IPS-15b (cell line): Measurements from ENCODE around the gene AGBL4.
"Not testable (repeated sequence)": the region's sequence is repeated elsewhere in the genome, so short reads cannot be mapped to it uniquely, and the experiment has no call there.

Source experiments
- H3K27me3 ChIP-seq: one replicate; pipeline ENCODE4 v1.6.1; 2013; ENCODE audit warnings: low read length; ENCODE audit not compliant: control insufficient read depth, insufficient read depth
- H3K36me3 ChIP-seq: one replicate; pipeline ENCODE4 v1.6.1; 2013; ENCODE audit warnings: low read length; ENCODE audit not compliant: control insufficient read depth, insufficient read depth
- H3K4me1 ChIP-seq: one replicate; pipeline ENCODE4 v1.6.1; 2013; ENCODE audit warnings: mild to moderate bottlenecking, low read length; ENCODE audit not compliant: control insufficient read depth, insufficient read depth
- H3K4me3 ChIP-seq: one replicate; pipeline ENCODE4 v1.5.1; 2013; ENCODE audit warnings: low read depth, low read length
- H3K9ac ChIP-seq: one replicate; pipeline ENCODE4 v1.6.1; 2013; ENCODE audit warnings: low read depth, mild to moderate bottlenecking, low read length
- H3K9me3 ChIP-seq: one replicate; pipeline ENCODE4 v1.6.1; 2013; ENCODE audit warnings: mild to moderate bottlenecking, low read length; ENCODE audit not compliant: control insufficient read depth, insufficient read depth

The AGBL4 gene

GRCh38 chr1:49906365-49906764 is 117.4 kb downstream of the AGBL4 start:
- Histone ChIP-seq H3K27me3 (no peaks in the 10 kb centered on the region), H3K4me1 (no peaks in the 10 kb centered on the region), H3K36me3 (no peaks in the 10 kb centered on the region), H3K4me3 (no peak overlapping the region), H3K9ac (no peak overlapping the region), H3K9me3 (no peaks in the 10 kb centered on the region)

- Histone ChIP-seq H3K36me3 (no peaks in the 10 kb centered on the region), H3K9me3 (no peaks in the 10 kb centered on the region), H3K27me3 (no peaks in the 10 kb centered on the region), H3K9ac (no peak overlapping the region), H3K4me3 (no peak overlapping the region), H3K4me1 (no peaks in the 10 kb centered on the region)
Observed at GRCh38 chr1:49864581-49864980, 159.2 kb downstream of the AGBL4 start.

DNA sequence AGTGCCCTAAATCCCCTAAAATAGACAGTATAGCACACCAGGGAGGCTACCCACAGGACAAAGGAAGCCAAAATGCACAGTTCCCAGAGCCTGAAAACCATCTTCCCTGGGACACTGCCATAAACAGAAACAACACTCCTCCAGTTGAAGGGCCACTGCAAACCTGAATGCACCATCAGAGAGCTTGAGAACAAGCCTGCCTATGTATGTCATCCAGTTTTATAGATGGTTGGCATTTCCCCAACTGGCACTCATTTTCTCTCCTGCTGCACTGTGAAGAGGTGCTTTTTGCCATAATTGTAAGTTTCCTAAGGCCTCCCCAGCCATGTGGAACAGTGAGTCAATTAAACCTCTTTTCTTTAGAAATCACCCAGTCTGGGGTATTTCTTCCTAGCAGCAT is 169.0 kb downstream of the AGBL4 start:
- no peaks in the 10 kb centered on the region for H3K36me3 ChIP-seq
- H3K9me3 ChIP-seq: no peaks in the 10 kb centered on the region
- no peaks in the 10 kb centered on the region for H3K27me3 ChIP-seq
- H3K4me1 ChIP-seq: no peaks in the 10 kb centered on the region
- H3K9ac ChIP-seq: no peak overlapping the region
- no peak overlapping the region for H3K4me3 ChIP-seq

DNA sequence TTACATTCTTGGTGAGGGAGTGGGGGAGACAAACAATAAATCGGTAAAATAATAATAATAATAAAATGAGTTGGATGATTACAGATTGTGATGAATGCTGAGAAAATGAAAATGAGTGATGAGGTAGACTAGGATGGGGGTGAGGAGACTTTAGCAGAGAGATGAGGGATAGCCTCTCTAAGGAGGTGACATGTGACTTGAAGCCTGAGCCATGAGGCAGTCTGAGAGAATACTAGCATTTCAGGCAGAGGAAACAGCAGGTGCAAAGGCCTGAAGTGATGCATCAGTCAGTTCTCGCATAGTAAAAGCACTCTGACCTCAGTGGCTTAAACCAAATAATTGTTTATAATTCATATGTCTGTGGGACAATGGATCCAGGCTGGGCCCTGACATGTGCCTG is 181.2 kb downstream of the AGBL4 start:
- H3K4me3 ChIP-seq: no peak overlapping the region
- H3K4me1 ChIP-seq: no peaks in the 10 kb centered on the region
- peaks cover 18% of the 10 kb centered on the region for H3K9me3 ChIP-seq
- H3K27me3 ChIP-seq: no peaks in the 10 kb centered on the region
- H3K9ac ChIP-seq: no peak overlapping the region
- H3K36me3 ChIP-seq: no peaks in the 10 kb centered on the region

- H3K9me3 ChIP-seq: peaks cover 18% of the 10 kb centered on the region
- H3K4me1 ChIP-seq: no peaks in the 10 kb centered on the region
Observed at GRCh38 chr1:49841767-49842166, 182.0 kb downstream of the AGBL4 start.

DNA sequence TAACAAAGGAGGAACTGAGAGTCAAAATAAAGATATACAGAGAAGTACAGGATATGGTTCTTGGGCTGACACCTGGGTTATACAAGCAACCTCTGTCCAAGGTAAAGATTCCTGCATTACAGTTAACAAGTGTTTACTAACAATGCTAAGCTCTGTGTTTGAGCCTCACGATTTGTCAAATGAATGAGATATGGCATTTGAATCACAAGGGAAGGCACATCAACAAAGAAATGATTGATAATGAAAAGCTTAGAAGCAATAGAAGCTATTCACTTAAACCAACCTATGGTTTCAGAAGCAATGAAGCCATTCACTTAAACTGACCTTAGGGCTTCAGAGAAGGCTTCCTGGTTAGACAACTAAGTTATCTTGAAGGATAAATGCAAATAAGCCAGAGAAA is 199.5 kb downstream of the AGBL4 start:
- no peaks in the 10 kb centered on the region for H3K36me3 ChIP-seq

More at GRCh38 chr1:49841767-49842166, 182.0 kb downstream of the AGBL4 start:
- no peaks in the 10 kb centered on the region for H3K27me3 ChIP-seq
- H3K36me3 ChIP-seq: no peaks in the 10 kb centered on the region
- no peak overlapping the region for H3K4me3 ChIP-seq
- no peak overlapping the region for H3K9ac ChIP-seq

DNA sequence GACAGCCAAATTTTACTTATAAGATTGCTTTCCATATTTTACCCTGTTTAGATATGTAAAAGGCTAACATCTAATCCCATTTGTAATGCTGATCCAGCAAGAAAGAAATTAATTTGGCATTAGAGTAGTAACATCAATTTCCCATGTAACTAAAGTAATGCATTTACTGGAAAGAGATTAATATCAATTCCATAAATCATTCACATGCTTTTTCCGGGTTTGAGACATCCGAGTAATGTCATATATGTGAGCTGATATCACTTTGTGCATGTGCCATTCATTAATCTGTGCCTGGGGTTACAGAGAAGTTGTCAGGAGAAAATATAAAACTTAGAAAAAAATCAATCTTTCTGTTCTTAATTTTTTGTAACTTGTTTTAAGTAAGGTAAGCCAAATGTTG is 206.1 kb downstream of the AGBL4 start:
- Histone ChIP-seq H3K4me1 (no peaks in the 10 kb centered on the region), H3K36me3 (no peaks in the 10 kb centered on the region), H3K9ac (no peak overlapping the region), H3K4me3 (no peak overlapping the region), H3K27me3 (no peaks in the 10 kb centered on the region), H3K9me3 (no peaks in the 10 kb centered on the region)

More for the DNA sequence above, 199.5 kb downstream of the AGBL4 start:
- Histone ChIP-seq H3K4me3 (no peak overlapping the region), H3K27me3 (no peaks in the 10 kb centered on the region), H3K4me1 (no peaks in the 10 kb centered on the region), H3K9ac (no peak overlapping the region), H3K9me3 (no peaks in the 10 kb centered on the region)

- H3K4me1 ChIP-seq, H3K36me3 ChIP-seq: not testable (repeated sequence)
Observed at GRCh38 chr1:49787013-49787412, 236.7 kb downstream of the AGBL4 start.

GRCh38 chr1:49765034-49765433 is 258.7 kb downstream of the AGBL4 start:
- Histone ChIP-seq H3K4me3 (no peak overlapping the region), H3K36me3 (no peaks in the 10 kb centered on the region), H3K9ac (no peak overlapping the region), H3K27me3 (no peaks in the 10 kb centered on the region), H3K9me3 (no peaks in the 10 kb centered on the region), H3K4me1 (no peaks in the 10 kb centered on the region)

More at GRCh38 chr1:49787013-49787412, 236.7 kb downstream of the AGBL4 start:
- H3K4me3 ChIP-seq, H3K27me3 ChIP-seq, H3K9me3 ChIP-seq, H3K9ac ChIP-seq: not testable (repeated sequence)

GRCh38 chr1:49738118-49738517 is 285.6 kb downstream of the AGBL4 start:
- H3K9ac ChIP-seq, H3K4me3 ChIP-seq, H3K27me3 ChIP-seq, H3K36me3 ChIP-seq, H3K9me3 ChIP-seq, H3K4me1 ChIP-seq: not testable (repeated sequence)

DNA sequence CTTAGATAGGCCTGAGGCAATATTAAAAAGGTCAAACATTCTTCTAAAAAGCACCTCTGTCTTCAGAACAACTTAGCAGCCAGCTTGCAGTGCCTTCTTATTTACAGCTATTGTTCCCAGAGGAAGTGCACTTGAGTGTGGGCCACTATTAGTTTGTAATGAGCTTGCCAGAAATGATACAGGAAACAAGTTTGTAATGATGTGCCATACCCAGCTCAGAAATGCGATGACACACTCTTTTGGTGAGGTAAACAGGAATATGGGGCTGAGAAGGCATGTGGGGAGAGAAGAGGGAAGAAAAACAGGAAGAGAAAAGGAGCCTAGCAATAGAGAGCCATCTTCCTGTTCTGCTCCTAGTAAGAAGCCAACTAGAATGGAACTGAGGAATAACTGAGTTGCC is 295.4 kb downstream of the AGBL4 start:
- Histone ChIP-seq H3K4me1 (peaks cover 3% of the 10 kb centered on the region), H3K9ac (no peak overlapping the region), H3K4me3 (no peak overlapping the region), H3K9me3 (no peaks in the 10 kb centered on the region), H3K36me3 (no peaks in the 10 kb centered on the region), H3K27me3 (no peaks in the 10 kb centered on the region)

GRCh38 chr1:49723662-49724061 is 300.1 kb downstream of the AGBL4 start:
- Histone ChIP-seq H3K4me1 (no peaks in the 10 kb centered on the region), H3K9me3 (no peaks in the 10 kb centered on the region), H3K9ac (no peak overlapping the region), H3K36me3 (no peaks in the 10 kb centered on the region), H3K4me3 (no peak overlapping the region), H3K27me3 (no peaks in the 10 kb centered on the region)
